ENCODE measurements around the gene MAFF. TPM values are rescaled to one million over a fixed set of nuclear protein-coding genes. Genes with fewer than 3 reads are reported as not detected.
A peak's percentile ranks its signal among the peaks of the same experiment; 100 is the strongest.

Gene MAFF
- total and polyA plus RNA-seq, 9 of the 15 experiments (the other 6 are each of a cell fraction or from before 2014, with no cell fraction given) = 0.51 to 8.0 (median 5.4) TPM

DNA sequence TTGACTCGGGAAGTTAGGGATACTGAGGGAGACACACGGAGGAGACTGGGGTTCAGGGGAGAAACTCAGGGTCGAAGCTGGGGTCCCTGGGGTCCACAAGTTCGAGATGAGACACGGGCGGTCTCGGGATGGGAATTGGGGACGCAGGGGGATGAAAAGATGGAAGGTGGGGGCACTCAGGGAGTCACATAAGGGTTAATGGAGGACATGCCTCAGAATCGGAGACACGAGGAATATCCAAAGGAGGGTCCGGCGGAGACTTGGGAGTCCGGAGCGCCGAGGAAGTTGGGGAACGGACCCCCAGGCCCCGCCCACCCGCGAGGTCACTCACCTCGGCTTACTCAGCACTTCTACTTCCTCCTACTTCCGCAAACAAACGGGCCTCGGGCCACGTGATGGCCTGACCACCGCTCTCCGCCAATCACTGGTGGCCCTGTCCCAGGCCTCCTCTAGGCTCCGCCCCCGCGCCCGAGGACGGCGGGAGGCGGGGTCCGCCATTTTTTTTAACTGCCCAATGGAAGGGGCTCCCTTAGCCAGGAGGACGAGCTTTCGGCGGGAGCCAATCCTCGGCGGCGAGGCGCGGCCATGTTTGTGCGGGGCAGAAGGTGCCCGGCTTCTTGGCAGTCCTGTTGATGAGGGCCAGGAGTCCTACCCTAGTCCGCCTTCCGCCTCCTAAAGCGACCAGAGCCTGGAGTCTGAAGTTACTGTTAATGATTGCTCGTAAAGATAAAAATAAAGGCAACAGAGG is 20.2 kb upstream of the MAFF start, which contains the start of gene PLA2G6 (continued):
- no peak for TF ChIP-seq SRSF1 (IDR thresholded peaks at IDR 0.05; ENCODE audit: low read depth, low read length)
- TF ChIP-seq NFYB (IDR thresholded peaks at IDR 0.05; ENCODE audit: extremely low read depth, insufficient read length) = peak; percentile 43
- TF ChIP-seq, protein P1, sequence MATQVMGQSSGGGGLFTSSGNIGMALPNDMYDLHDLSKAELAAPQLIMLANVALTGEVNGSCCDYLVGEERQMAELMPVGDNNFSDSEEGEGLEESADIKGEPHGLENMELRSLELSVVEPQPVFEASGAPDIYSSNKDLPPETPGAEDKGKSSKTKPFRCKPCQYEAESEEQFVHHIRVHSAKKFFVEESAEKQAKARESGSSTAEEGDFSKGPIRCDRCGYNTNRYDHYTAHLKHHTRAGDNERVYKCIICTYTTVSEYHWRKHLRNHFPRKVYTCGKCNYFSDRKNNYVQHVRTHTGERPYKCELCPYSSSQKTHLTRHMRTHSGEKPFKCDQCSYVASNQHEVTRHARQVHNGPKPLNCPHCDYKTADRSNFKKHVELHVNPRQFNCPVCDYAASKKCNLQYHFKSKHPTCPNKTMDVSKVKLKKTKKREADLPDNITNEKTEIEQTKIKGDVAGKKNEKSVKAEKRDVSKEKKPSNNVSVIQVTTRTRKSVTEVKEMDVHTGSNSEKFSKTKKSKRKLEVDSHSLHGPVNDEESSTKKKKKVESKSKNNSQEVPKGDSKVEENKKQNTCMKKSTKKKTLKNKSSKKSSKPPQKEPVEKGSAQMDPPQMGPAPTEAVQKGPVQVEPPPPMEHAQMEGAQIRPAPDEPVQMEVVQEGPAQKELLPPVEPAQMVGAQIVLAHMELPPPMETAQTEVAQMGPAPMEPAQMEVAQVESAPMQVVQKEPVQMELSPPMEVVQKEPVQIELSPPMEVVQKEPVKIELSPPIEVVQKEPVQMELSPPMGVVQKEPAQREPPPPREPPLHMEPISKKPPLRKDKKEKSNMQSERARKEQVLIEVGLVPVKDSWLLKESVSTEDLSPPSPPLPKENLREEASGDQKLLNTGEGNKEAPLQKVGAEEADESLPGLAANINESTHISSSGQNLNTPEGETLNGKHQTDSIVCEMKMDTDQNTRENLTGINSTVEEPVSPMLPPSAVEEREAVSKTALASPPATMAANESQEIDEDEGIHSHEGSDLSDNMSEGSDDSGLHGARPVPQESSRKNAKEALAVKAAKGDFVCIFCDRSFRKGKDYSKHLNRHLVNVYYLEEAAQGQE (IDR thresholded peaks at IDR 0.05; ENCODE audit: borderline replicate concordance) = peak; percentile 84
- TF ChIP-seq, protein P1 (CRISPR knock-in tag; IDR thresholded peaks at IDR 0.05; ENCODE audit: low read depth) = no peak
- TF ChIP-seq, protein P2, sequence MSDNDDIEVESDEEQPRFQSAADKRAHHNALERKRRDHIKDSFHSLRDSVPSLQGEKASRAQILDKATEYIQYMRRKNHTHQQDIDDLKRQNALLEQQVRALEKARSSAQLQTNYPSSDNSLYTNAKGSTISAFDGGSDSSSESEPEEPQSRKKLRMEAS (CRISPR knock-in tag; IDR thresholded peaks at IDR 0.05) = no peak
- no peak for TF ChIP-seq GABPB1 (CRISPR knock-in tag; IDR thresholded peaks at IDR 0.05)
- TF ChIP-seq SREBF1 (IDR thresholded peaks at IDR 0.05; ENCODE audit: borderline replicate concordance, low read depth, low read length) = peak; percentile 97
- TF ChIP-seq SP2 (IDR thresholded peaks at IDR 0.05; ENCODE audit: extremely low read depth, low read depth, low read length, poor library complexity, severe bottlenecking) = no peak
- TF ChIP-seq, protein P3, sequence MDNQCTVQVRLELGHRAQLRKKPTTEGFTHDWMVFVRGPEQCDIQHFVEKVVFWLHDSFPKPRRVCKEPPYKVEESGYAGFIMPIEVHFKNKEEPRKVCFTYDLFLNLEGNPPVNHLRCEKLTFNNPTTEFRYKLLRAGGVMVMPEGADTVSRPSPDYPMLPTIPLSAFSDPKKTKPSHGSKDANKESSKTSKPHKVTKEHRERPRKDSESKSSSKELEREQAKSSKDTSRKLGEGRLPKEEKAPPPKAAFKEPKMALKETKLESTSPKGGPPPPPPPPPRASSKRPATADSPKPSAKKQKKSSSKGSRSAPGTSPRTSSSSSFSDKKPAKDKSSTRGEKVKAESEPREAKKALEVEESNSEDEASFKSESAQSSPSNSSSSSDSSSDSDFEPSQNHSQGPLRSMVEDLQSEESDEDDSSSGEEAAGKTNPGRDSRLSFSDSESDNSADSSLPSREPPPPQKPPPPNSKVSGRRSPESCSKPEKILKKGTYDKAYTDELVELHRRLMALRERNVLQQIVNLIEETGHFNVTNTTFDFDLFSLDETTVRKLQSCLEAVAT (IDR thresholded peaks at IDR 0.05) = no peak
- no peak for TF ChIP-seq CUX1 (CRISPR knock-in tag; IDR thresholded peaks at IDR 0.05)
- peak; percentile 66 for TF ChIP-seq ZNF384 (IDR thresholded peaks at IDR 0.05; ENCODE audit: low read depth, low read length)
- TF ChIP-seq HDAC1 (IDR thresholded peaks at IDR 0.05) = no peak; a peak in 1 of 4 replicates
